Prostate gland (tissue), 2 donors: ENCODE measurements around the gene INSIG1.

Source experiments
- CTCF ChIP-seq, 4 experiments: fragments of 200-600 bp in 2 of 4; fragments of 450-650 bp in 2 of 4; sonication (generic) in 2 of 4; IDR thresholded peaks; 1 replicate in 3 of 4; 2 replicates in 1 of 4; pipeline ENCODE4 v1.5.1; 2016 to 2019; ENCODE audit warnings: antibody characterized with exemption in 4 of 4, mild to moderate bottlenecking in 2 of 4, moderate library complexity in 2 of 4
- POLR2A ChIP-seq: fragments of 450-650 bp; IDR thresholded peaks from one replicate; pipeline ENCODE4 v1.6.1; 2016; ENCODE audit warnings: antibody characterized with exemption, mild to moderate bottlenecking
- POLR2AphosphoS5 ChIP-seq: sonication (generic); formaldehyde crosslinking; IDR thresholded peaks from one replicate; pipeline ENCODE4 v1.6.1; 2017; ENCODE audit warnings: antibody characterized with exemption

- TF ChIP-seq POLR2AphosphoS5 = no peak
- TF ChIP-seq CTCF (IDR thresholded peaks at IDR 0.05) = no peak
- TF ChIP-seq POLR2A = no peak
Measured at GRCh38 chr7:155292680-155293226, 4.9 kb upstream of the INSIG1 start.
